ENCODE data around the gene ZNF277.

GRCh38 chr7:112346381-112347060, 140.0 kb downstream of the ZNF277 start:
- TF ChIP-seq BACH2 (CRISPR knock-in tag; IDR thresholded peaks at IDR 0.05; ENCODE audit: borderline replicate concordance) (no peak), RARB (CRISPR knock-in tag; IDR thresholded peaks at IDR 0.05) (no peak), ZC3H10 (CRISPR knock-in tag; IDR thresholded peaks at IDR 0.05) (no peak), CSDC2 (CRISPR knock-in tag; IDR thresholded peaks at IDR 0.05) (no peak)

Data from SK-N-SH treated with all-trans-retinoic acid at 6 μM for 48 hours (cell line).